Measurements from ENCODE around the gene VCL.
"Not testable (repeated sequence)": the region's sequence is repeated elsewhere in the genome, so short reads cannot be mapped to it uniquely, and the experiment has no call there.

Gene VCL

GRCh38 chr10:74061104-74061503, 63.2 kb downstream of the VCL start:
- Mint-ChIP-seq H3K4me3 (no peak overlapping the region), H3K36me3 (ENCODE audit: low read depth) (peaks cover 29% of the 10 kb centered on the region), H3K27ac (peak overlapping the region in 2 of 3 experiments; percentile 33 to 64), H3K4me1 (peaks cover 28% of the 10 kb centered on the region), H3K27me3 (ENCODE audit: low read depth) (no peaks in the 10 kb centered on the region), H3K9me3 (peaks cover 3% of the 10 kb centered on the region)
- TF ChIP-seq CTCF (IDR thresholded peaks at IDR 0.05; ENCODE audit: unreplicated experiment in 3 of 3): no peak

GRCh38 chr10:74061978-74062377, 64.1 kb downstream of the VCL start:
- Mint-ChIP-seq H3K36me3 (ENCODE audit: low read depth) (peaks cover 29% of the 10 kb centered on the region), H3K27ac (peak overlapping the region in 2 of 3 experiments; percentile 33 to 64), H3K4me1 (peaks cover 24% of the 10 kb centered on the region)
- not testable (repeated sequence) for H3K4me3 Mint-ChIP-seq; H3K27me3 Mint-ChIP-seq (ENCODE audit: low read depth); H3K9me3 Mint-ChIP-seq

GRCh38 chr10:74063256-74063655, 65.3 kb downstream of the VCL start:
- peaks cover 3% of the 10 kb centered on the region for H3K9me3 Mint-ChIP-seq
- no peak overlapping the region for H3K27ac Mint-ChIP-seq
- peaks cover 29% of the 10 kb centered on the region for H3K36me3 Mint-ChIP-seq (ENCODE audit: low read depth)
- H3K4me3 Mint-ChIP-seq: no peak overlapping the region
- no peaks in the 10 kb centered on the region for H3K27me3 Mint-ChIP-seq (ENCODE audit: low read depth)
- no peak for TF ChIP-seq CTCF (IDR thresholded peaks at IDR 0.05; ENCODE audit: unreplicated experiment in 3 of 3)
- H3K4me1 Mint-ChIP-seq: peaks cover 19% of the 10 kb centered on the region

- no peak overlapping the region for H3K27ac Mint-ChIP-seq
- no peaks in the 10 kb centered on the region for H3K27me3 Mint-ChIP-seq (ENCODE audit: low read depth)
- H3K36me3 Mint-ChIP-seq (ENCODE audit: low read depth): peaks cover 33% of the 10 kb centered on the region
- peaks cover 21% of the 10 kb centered on the region for H3K4me1 Mint-ChIP-seq
- no peak overlapping the region for H3K4me3 Mint-ChIP-seq
- TF ChIP-seq CTCF (IDR thresholded peaks at IDR 0.05; ENCODE audit: unreplicated experiment in 3 of 3): no peak
- H3K9me3 Mint-ChIP-seq: peaks cover 3% of the 10 kb centered on the region
Measured at GRCh38 chr10:74067373-74068352, 69.7 kb downstream of the VCL start.

- Mint-ChIP-seq H3K27me3 (ENCODE audit: low read depth) (no peaks in the 10 kb centered on the region), H3K27ac (peak overlapping the region; percentile 50 to 69 (median 66)), H3K4me1 (peaks cover 21% of the 10 kb centered on the region), H3K9me3 (no peaks in the 10 kb centered on the region), H3K4me3 (no peak overlapping the region), H3K36me3 (ENCODE audit: low read depth) (peaks cover 43% of the 10 kb centered on the region)
- no peak for TF ChIP-seq CTCF (IDR thresholded peaks at IDR 0.05; ENCODE audit: unreplicated experiment in 3 of 3)
Measured at GRCh38 chr10:74071157-74071556, 73.2 kb downstream of the VCL start.

- Mint-ChIP-seq H3K4me3 (no peak overlapping the region), H3K4me1 (peaks cover 25% of the 10 kb centered on the region), H3K27ac (peak overlapping the region in 1 of 3 experiments; percentile 78), H3K36me3 (ENCODE audit: low read depth) (peaks cover 47% of the 10 kb centered on the region), H3K27me3 (ENCODE audit: low read depth) (no peaks in the 10 kb centered on the region), H3K9me3 (no peaks in the 10 kb centered on the region)
- TF ChIP-seq CTCF (IDR thresholded peaks at IDR 0.05; ENCODE audit: unreplicated experiment in 3 of 3): no peak
Measured at GRCh38 chr10:74072503-74072902, 74.6 kb downstream of the VCL start.
